GM21526 (cell line): ENCODE data around the gene EFNA5.
A peak's percentile ranks its signal among the peaks of the same experiment; 100 is the strongest.
"Not testable (repeated sequence)": the region's sequence is repeated elsewhere in the genome, so short reads cannot be mapped to it uniquely, and the experiment has no call there.

Experiments used
- ATAC-seq: cut with Tn5 transposase; IDR thresholded peaks from one replicate; pipeline ENCODE4 v1.9.1; 2021; ENCODE audit warnings: moderate library complexity; ENCODE audit not compliant: unreplicated experiment, low FRiP score

EFNA5 gene

GRCh38 chr5:107502676-107503060, 168.1 kb downstream of the EFNA5 start:
- no peak for ATAC-seq

- no peak for ATAC-seq
Measured at GRCh38 chr5:107501965-107502675, 168.6 kb downstream of the EFNA5 start.

GRCh38 chr5:107500840-107501239, 169.9 kb downstream of the EFNA5 start:
- no peak for ATAC-seq

GRCh38 chr5:107500347-107500746, 170.4 kb downstream of the EFNA5 start:
- ATAC-seq = no peak

GRCh38 chr5:107499776-107500175, 171.0 kb downstream of the EFNA5 start:
- no peak for ATAC-seq

- no peak for ATAC-seq
Measured at GRCh38 chr5:107499237-107499636, 171.5 kb downstream of the EFNA5 start.

GRCh38 chr5:107496466-107496865, 174.3 kb downstream of the EFNA5 start:
- no peak for ATAC-seq

GRCh38 chr5:107494129-107494528, 176.6 kb downstream of the EFNA5 start:
- not testable (repeated sequence) for ATAC-seq

GRCh38 chr5:107487056-107487542, 183.6 kb downstream of the EFNA5 start:
- no peak for ATAC-seq

- peak; percentile 72 for ATAC-seq
Measured at GRCh38 chr5:107486489-107486888, 184.2 kb downstream of the EFNA5 start.

- ATAC-seq = no peak
Measured at GRCh38 chr5:107485184-107485583, 185.6 kb downstream of the EFNA5 start.

- no peak for ATAC-seq
Measured at GRCh38 chr5:107484281-107484680, 186.5 kb downstream of the EFNA5 start.

GRCh38 chr5:107483231-107484024, 187.3 kb downstream of the EFNA5 start:
- ATAC-seq = no peak

- no peak for ATAC-seq
Measured at GRCh38 chr5:107478068-107478641, 192.6 kb downstream of the EFNA5 start.

- ATAC-seq = no peak
Measured at GRCh38 chr5:107477492-107477891, 193.2 kb downstream of the EFNA5 start.

- ATAC-seq = peak; percentile 99
Measured at GRCh38 chr5:107476783-107477182, 194.0 kb downstream of the EFNA5 start.

- no peak for ATAC-seq
Measured at GRCh38 chr5:107474716-107475489, 195.8 kb downstream of the EFNA5 start.

GRCh38 chr5:107474361-107474715, 196.4 kb downstream of the EFNA5 start:
- ATAC-seq = no peak

- no peak for ATAC-seq
Measured at GRCh38 chr5:107472620-107473064, 198.1 kb downstream of the EFNA5 start.

GRCh38 chr5:107470295-107470582, 200.5 kb downstream of the EFNA5 start:
- no peak for ATAC-seq
